Skeletal muscle satellite cell (primary cell): ENCODE results near the gene RAB8B.

Source experiments
- H3K27me3 ChIP-seq: 2 replicates; pipeline ENCODE4 v1.7.0; 2013; ENCODE audit warnings: low read length; ENCODE audit not compliant: control insufficient read depth, insufficient read depth
- H3K36me3 ChIP-seq: 2 replicates; pipeline ENCODE4 v1.7.0; 2013; ENCODE audit warnings: mild to moderate bottlenecking, control low read depth, low read length; ENCODE audit not compliant: insufficient read depth
- H3K4me1 ChIP-seq: 2 replicates; pipeline ENCODE4 v1.7.0; 2013; ENCODE audit warnings: low read length; ENCODE audit not compliant: control insufficient read depth, insufficient read depth
- H3K4me2 ChIP-seq: 2 replicates; pipeline ENCODE4 v1.7.0; 2013; ENCODE audit warnings: mild to moderate bottlenecking, low read length
- H3K4me3 ChIP-seq: 2 replicates; pipeline ENCODE4 v1.7.0; 2013; ENCODE audit warnings: low read length
- H3K9ac ChIP-seq: 2 replicates; pipeline ENCODE4 v1.7.0; 2013; ENCODE audit warnings: mild to moderate bottlenecking, low read depth, low read length, moderate library complexity
- H3K9me3 ChIP-seq: replicated peaks from 2 replicates; pipeline ENCODE4 v1.7.0; 2013; ENCODE audit warnings: mild to moderate bottlenecking, control low read depth, low read length

RAB8B gene

GRCh38 chr15:63288778-63289378 lies 99.5 kb downstream of the RAB8B start:
- Histone ChIP-seq H3K4me2 (no peak overlapping the region), H3K27me3 (no peaks in the 10 kb centered on the region), H3K36me3 (peaks cover 13% of the 10 kb centered on the region), H3K4me1 (peaks cover 40% of the 10 kb centered on the region), H3K4me3 (no peak overlapping the region), H3K9me3 (no peaks in the 10 kb centered on the region), H3K9ac (peak overlapping the region; percentile 17)

GRCh38 chr15:63291507-63291906 lies 102.1 kb downstream of the RAB8B start:
- Histone ChIP-seq H3K9ac (peak overlapping the region; percentile 69), H3K36me3 (peaks cover 21% of the 10 kb centered on the region), H3K4me3 (peak overlapping the region; percentile 28), H3K4me1 (peaks cover 40% of the 10 kb centered on the region), H3K4me2 (peak overlapping the region; percentile 44), H3K27me3 (no peaks in the 10 kb centered on the region), H3K9me3 (no peaks in the 10 kb centered on the region)

- Histone ChIP-seq H3K4me2 (peak overlapping the region; percentile 44), H3K4me3 (peak overlapping the region; percentile 28), H3K36me3 (peaks cover 21% of the 10 kb centered on the region), H3K4me1 (peaks cover 33% of the 10 kb centered on the region), H3K9me3 (no peaks in the 10 kb centered on the region), H3K9ac (peak overlapping the region; percentile 68), H3K27me3 (no peaks in the 10 kb centered on the region)
Observed at GRCh38 chr15:63292241-63292640, 102.8 kb downstream of the RAB8B start.

GRCh38 chr15:63292771-63293170 lies 103.4 kb downstream of the RAB8B start:
- H3K9me3 ChIP-seq = no peaks in the 10 kb centered on the region
- peaks cover 21% of the 10 kb centered on the region for H3K36me3 ChIP-seq
- H3K27me3 ChIP-seq = no peaks in the 10 kb centered on the region
- H3K4me2 ChIP-seq = no peak overlapping the region
- H3K4me3 ChIP-seq = no peak overlapping the region
- H3K4me1 ChIP-seq = peaks cover 30% of the 10 kb centered on the region
- H3K9ac ChIP-seq = no peak overlapping the region

GRCh38 chr15:63294359-63294758 lies 105.0 kb downstream of the RAB8B start:
- Histone ChIP-seq H3K27me3 (no peaks in the 10 kb centered on the region), H3K4me2 (no peak overlapping the region), H3K4me1 (peaks cover 23% of the 10 kb centered on the region), H3K9ac (no peak overlapping the region), H3K9me3 (no peaks in the 10 kb centered on the region), H3K4me3 (no peak overlapping the region), H3K36me3 (peaks cover 21% of the 10 kb centered on the region)

GRCh38 chr15:63295341-63295740 lies 105.9 kb downstream of the RAB8B start:
- peaks cover 20% of the 10 kb centered on the region for H3K4me1 ChIP-seq
- no peak overlapping the region for H3K9ac ChIP-seq
- H3K36me3 ChIP-seq = peaks cover 21% of the 10 kb centered on the region
- no peaks in the 10 kb centered on the region for H3K27me3 ChIP-seq
- H3K4me2 ChIP-seq = no peak overlapping the region
- no peak overlapping the region for H3K4me3 ChIP-seq
- H3K9me3 ChIP-seq = no peaks in the 10 kb centered on the region

- H3K9ac ChIP-seq = no peak overlapping the region
- no peaks in the 10 kb centered on the region for H3K9me3 ChIP-seq
- H3K4me3 ChIP-seq = no peak overlapping the region
- H3K27me3 ChIP-seq = no peaks in the 10 kb centered on the region
- H3K4me2 ChIP-seq = no peak overlapping the region
- H3K4me1 ChIP-seq = peaks cover 11% of the 10 kb centered on the region
- H3K36me3 ChIP-seq = peaks cover 25% of the 10 kb centered on the region
Observed at GRCh38 chr15:63296195-63296594, 106.8 kb downstream of the RAB8B start.

GRCh38 chr15:63299943-63300575 lies 110.7 kb downstream of the RAB8B start:
- Histone ChIP-seq H3K36me3 (peaks cover 46% of the 10 kb centered on the region), H3K4me1 (no peaks in the 10 kb centered on the region)

GRCh38 chr15:63301088-63301487 lies 111.7 kb downstream of the RAB8B start:
- Histone ChIP-seq H3K9ac (no peak overlapping the region), H3K4me2 (no peak overlapping the region), H3K36me3 (peaks cover 50% of the 10 kb centered on the region), H3K9me3 (no peaks in the 10 kb centered on the region), H3K4me3 (no peak overlapping the region), H3K27me3 (no peaks in the 10 kb centered on the region), H3K4me1 (no peaks in the 10 kb centered on the region)

More at GRCh38 chr15:63299943-63300575, 110.7 kb downstream of the RAB8B start:
- Histone ChIP-seq H3K27me3 (no peaks in the 10 kb centered on the region), H3K9me3 (no peaks in the 10 kb centered on the region), H3K4me3 (no peak overlapping the region), H3K9ac (no peak overlapping the region), H3K4me2 (no peak overlapping the region)

- Histone ChIP-seq H3K9me3 (no peaks in the 10 kb centered on the region), H3K36me3 (peaks cover 51% of the 10 kb centered on the region), H3K4me1 (no peaks in the 10 kb centered on the region), H3K27me3 (no peaks in the 10 kb centered on the region), H3K9ac (no peak overlapping the region), H3K4me2 (no peak overlapping the region), H3K4me3 (no peak overlapping the region)
Observed at GRCh38 chr15:63305260-63305659, 115.9 kb downstream of the RAB8B start.

- H3K27me3 ChIP-seq = no peaks in the 10 kb centered on the region
- no peak overlapping the region for H3K9ac ChIP-seq
- no peaks in the 10 kb centered on the region for H3K4me1 ChIP-seq
- peaks cover 46% of the 10 kb centered on the region for H3K36me3 ChIP-seq
- no peaks in the 10 kb centered on the region for H3K9me3 ChIP-seq
- no peak overlapping the region for H3K4me3 ChIP-seq
- no peak overlapping the region for H3K4me2 ChIP-seq
Observed at GRCh38 chr15:63306492-63307073, 117.2 kb downstream of the RAB8B start.

- Histone ChIP-seq H3K4me2 (no peak overlapping the region), H3K27me3 (no peaks in the 10 kb centered on the region), H3K4me3 (no peak overlapping the region), H3K9ac (no peak overlapping the region), H3K9me3 (no peaks in the 10 kb centered on the region), H3K4me1 (no peaks in the 10 kb centered on the region), H3K36me3 (peaks cover 28% of the 10 kb centered on the region)
Observed at GRCh38 chr15:63308491-63308890, 119.1 kb downstream of the RAB8B start.
